OCI-LY3 (cell line): ENCODE results near the gene MACF1.
"Not testable (repeated sequence)": the region's sequence is repeated elsewhere in the genome, so short reads cannot be mapped to it uniquely, and the experiment has no call there.

Experiments
- H2AFZ ChIP-seq: fragments of 200-600, 300-600 bp; shearing (Covaris generic); 2 replicates; pipeline ENCODE4 v1.6.0; 2014; ENCODE audit warnings: antibody characterized with exemption, low read depth, low read length
- H3K27ac ChIP-seq: fragments of 200-600, 300-600 bp; sonication (generic); 2 replicates; pipeline ENCODE4 v1.5.1; 2014; ENCODE audit warnings: mild to moderate bottlenecking, low read length, moderate library complexity, mixed read lengths
- H3K27me3 ChIP-seq: fragments of 200-600, 300-600 bp; sonication (generic); 2 replicates; pipeline ENCODE4 v1.6.1; 2014; ENCODE audit warnings: low read depth, low read length, mixed read lengths
- H3K36me3 ChIP-seq: fragments of 200-600, 300-600 bp; sonication (generic); replicated peaks from 2 replicates; pipeline ENCODE3; 2014; ENCODE audit warnings: low read depth, low read length, mixed read lengths
- H3K4me1 ChIP-seq: fragments of 300-600, 200-600 bp; sonication (generic); 2 replicates; pipeline ENCODE4 v1.6.1; 2014; ENCODE audit warnings: low read length, mixed read lengths
- H3K4me2 ChIP-seq: fragments of 200-600, 300-600 bp; sonication (generic); 2 replicates; pipeline ENCODE4 v1.6.1; 2014; ENCODE audit warnings: low read length, mixed read lengths
- H3K4me3 ChIP-seq: fragments of 300-600, 200-600 bp; sonication (generic); 2 replicates; pipeline ENCODE4 v1.5.1; 2014; ENCODE audit warnings: antibody characterized with exemption, mild to moderate bottlenecking, low read length, moderate library complexity
- H3K79me2 ChIP-seq: fragments of 300-600, 200-600 bp; shearing (Covaris generic); 2 replicates; pipeline ENCODE4 v1.6.1; 2014; ENCODE audit warnings: mild to moderate bottlenecking, low read length, mixed read lengths
- H3K9ac ChIP-seq: fragments of 300-600, 200-600 bp; shearing (Covaris generic); 2 replicates; pipeline ENCODE4 v1.6.0; 2014; ENCODE audit warnings: mild to moderate bottlenecking, low read length, moderate library complexity
- H3K9me3 ChIP-seq: fragments of 200-600, 300-600 bp; shearing (Covaris generic); 2 replicates; pipeline ENCODE4 v1.6.1; 2014; ENCODE audit warnings: low read length, mixed read lengths; ENCODE audit not compliant: insufficient read depth
- H4K20me1 ChIP-seq: fragments of 200-600, 300-600 bp; sonication (generic); 2 replicates; pipeline ENCODE4 v1.6.1; 2016; ENCODE audit warnings: low read length, mixed read lengths; ENCODE audit not compliant: insufficient read depth
- CTCF ChIP-seq: fragments of 200-600, 300-600 bp; sonication (generic); IDR thresholded peaks from 2 replicates; pipeline ENCODE4 v1.5.1; 2014; ENCODE audit warnings: antibody characterized with exemption, low read length, low read depth
- EZH2phosphoT487 ChIP-seq: fragments of 200-600 bp; shearing (Covaris generic); IDR thresholded peaks from 2 replicates; pipeline ENCODE4 v1.6.1; 2018; ENCODE audit warnings: antibody characterized with exemption, mixed run types, low read depth

MACF1 gene

GRCh38 chr1:39159224-39160036 lies 45.1 kb upstream of the MACF1 start:
- Histone ChIP-seq H3K4me2 (no peak overlapping the region), H3K9ac (no peak overlapping the region), H3K4me3 (no peak overlapping the region), H3K27me3 (no peaks in the 10 kb centered on the region), H2AFZ (no peak overlapping the region), H3K27ac (no peak overlapping the region), H4K20me1 (peaks cover 15% of the 10 kb centered on the region), H3K36me3 (no peaks in the 10 kb centered on the region), H3K79me2 (peaks cover 58% of the 10 kb centered on the region), H3K9me3 (no peaks in the 10 kb centered on the region), H3K4me1 (peaks cover 8% of the 10 kb centered on the region; the same call in 1 of the 2 replicates)
- TF ChIP-seq CTCF = no peak
- no peak for TF ChIP-seq EZH2phosphoT487

GRCh38 chr1:39160703-39161102 lies 43.8 kb upstream of the MACF1 start:
- H3K9me3 ChIP-seq = no peaks in the 10 kb centered on the region
- no peaks in the 10 kb centered on the region for H3K27me3 ChIP-seq
- H3K79me2 ChIP-seq = peaks cover 70% of the 10 kb centered on the region
- H3K36me3 ChIP-seq = no peaks in the 10 kb centered on the region
- peaks cover 8% of the 10 kb centered on the region; the same call in 1 of the 2 replicates for H3K4me1 ChIP-seq
- H3K27ac ChIP-seq = no peak overlapping the region
- TF ChIP-seq EZH2phosphoT487 (no peak), CTCF (no peak)
- H3K4me3 ChIP-seq = no peak overlapping the region
- H3K4me2 ChIP-seq = no peak overlapping the region
- no peak overlapping the region for H2AFZ ChIP-seq
- H3K9ac ChIP-seq = no peak overlapping the region
- H4K20me1 ChIP-seq = peaks cover 19% of the 10 kb centered on the region

GRCh38 chr1:39161811-39162210 lies 42.7 kb upstream of the MACF1 start:
- H3K4me1 ChIP-seq, H3K36me3 ChIP-seq, H3K9me3 ChIP-seq, H3K9ac ChIP-seq, H3K4me2 ChIP-seq, H2AFZ ChIP-seq, H3K27me3 ChIP-seq, H3K4me3 ChIP-seq, H3K27ac ChIP-seq: not testable (repeated sequence)
- Histone ChIP-seq H4K20me1 (peaks cover 19% of the 10 kb centered on the region), H3K79me2 (peaks cover 71% of the 10 kb centered on the region)

- H3K27ac ChIP-seq = no peak overlapping the region
- H3K9me3 ChIP-seq = no peaks in the 10 kb centered on the region
- no peak overlapping the region for H3K4me3 ChIP-seq
- H4K20me1 ChIP-seq = peaks cover 7% of the 10 kb centered on the region
- no peak overlapping the region for H3K4me2 ChIP-seq
- H3K36me3 ChIP-seq = no peaks in the 10 kb centered on the region
- H3K9ac ChIP-seq = no peak overlapping the region
- peaks cover 4% of the 10 kb centered on the region; the same call in 1 of the 2 replicates for H3K4me1 ChIP-seq
- H3K27me3 ChIP-seq = no peaks in the 10 kb centered on the region
- TF ChIP-seq CTCF (no peak), EZH2phosphoT487 (no peak)
- H3K79me2 ChIP-seq = peaks cover 62% of the 10 kb centered on the region
- no peak overlapping the region for H2AFZ ChIP-seq
These were observed 41.0 kb upstream of the MACF1 start for GRCh38 chr1:39163469-39163868.
